Right kidney (tissue), 1 donor: ENCODE results near the gene UBE2F.
A peak's percentile ranks its signal among the peaks of the same experiment; 100 is the strongest.
"Not testable (repeated sequence)": the region's sequence is repeated elsewhere in the genome, so short reads cannot be mapped to it uniquely, and the experiment has no call there.

Experiments
- DNase-seq: peaks from one replicate; pipeline ENCODE4 v3.0.0-alpha.2; 2016

UBE2F gene

GRCh38 chr2:238046725-238047270 is 80.0 kb downstream of the UBE2F start:
- DNase-seq, result no peak

DNA sequence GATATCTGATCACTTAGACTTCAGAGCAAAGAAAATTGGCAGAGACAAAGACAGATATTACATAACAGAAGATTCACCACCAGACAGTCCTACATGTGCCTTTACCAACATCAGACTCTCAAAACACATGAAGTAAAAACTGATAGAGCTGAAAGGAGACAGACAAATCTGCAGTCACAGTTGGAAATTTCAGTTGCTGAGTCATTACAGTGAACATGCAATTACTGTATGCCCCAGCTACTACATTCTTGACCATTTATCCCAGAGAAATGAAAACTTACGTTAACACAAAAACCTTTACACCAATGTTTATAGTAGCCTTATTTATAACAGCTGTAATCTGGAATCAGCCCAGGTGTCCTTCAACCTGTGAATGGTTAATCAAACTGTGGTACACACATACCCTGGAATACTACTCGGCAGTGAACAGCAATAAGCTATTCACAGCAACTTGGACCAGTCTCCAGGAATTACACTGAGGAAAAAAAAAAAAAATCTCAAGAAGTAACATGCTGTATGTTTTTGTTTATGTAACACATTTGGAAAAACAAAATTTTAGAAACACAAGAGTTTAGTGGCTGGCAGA is 86.5 kb downstream of the UBE2F start:
- DNase-seq, result no peak

GRCh38 chr2:238055841-238056240 is 89.0 kb downstream of the UBE2F start:
- no peak for DNase-seq

DNA sequence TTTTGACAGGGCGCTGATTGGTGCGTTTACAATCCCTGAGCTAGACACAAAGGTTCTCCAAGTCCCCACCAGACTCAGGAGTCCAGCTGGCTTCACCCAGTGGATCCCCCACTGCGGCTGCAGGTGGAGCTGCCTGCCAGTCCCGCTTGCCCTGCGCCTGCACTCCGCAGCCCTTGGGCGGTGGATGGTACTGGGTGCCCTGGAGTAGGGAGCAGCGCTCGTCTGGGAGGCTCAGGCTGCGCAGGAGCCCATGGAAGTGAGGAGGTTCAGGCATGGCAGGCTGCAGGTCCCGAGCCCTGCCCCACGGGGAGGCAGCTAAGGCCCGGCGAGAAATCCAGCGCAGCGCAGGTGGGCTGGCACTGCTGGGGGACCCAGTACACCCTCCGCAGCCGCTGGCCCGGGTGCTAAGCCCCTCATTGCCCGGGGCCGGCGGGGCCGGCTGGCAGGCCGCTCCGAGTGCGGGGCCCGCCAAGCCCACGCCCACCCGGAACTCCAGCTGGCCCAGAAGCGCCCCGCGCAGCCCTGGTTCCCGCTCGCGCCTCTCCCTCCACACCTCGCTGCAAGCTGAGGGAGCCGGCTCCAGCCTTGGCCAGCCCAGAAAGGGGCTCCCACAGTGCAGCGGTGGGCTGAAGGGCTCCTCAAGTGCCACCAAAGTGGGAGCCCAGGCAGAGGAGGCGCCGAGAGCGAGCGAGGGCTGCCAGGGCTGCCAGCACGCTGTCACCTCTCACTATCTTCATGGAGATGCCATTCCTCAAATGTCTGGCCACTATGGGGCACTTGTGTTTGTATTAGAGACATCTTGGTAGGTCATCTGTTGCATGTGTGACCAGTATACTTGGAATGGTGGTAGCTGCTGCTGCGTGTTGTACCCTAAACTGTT is 91.1 kb downstream of the UBE2F start:
- not testable (repeated sequence) for DNase-seq

GRCh38 chr2:238059505-238059904 is 92.7 kb downstream of the UBE2F start:
- no peak for DNase-seq

GRCh38 chr2:238060096-238060541 is 93.3 kb downstream of the UBE2F start:
- no peak for DNase-seq

DNA sequence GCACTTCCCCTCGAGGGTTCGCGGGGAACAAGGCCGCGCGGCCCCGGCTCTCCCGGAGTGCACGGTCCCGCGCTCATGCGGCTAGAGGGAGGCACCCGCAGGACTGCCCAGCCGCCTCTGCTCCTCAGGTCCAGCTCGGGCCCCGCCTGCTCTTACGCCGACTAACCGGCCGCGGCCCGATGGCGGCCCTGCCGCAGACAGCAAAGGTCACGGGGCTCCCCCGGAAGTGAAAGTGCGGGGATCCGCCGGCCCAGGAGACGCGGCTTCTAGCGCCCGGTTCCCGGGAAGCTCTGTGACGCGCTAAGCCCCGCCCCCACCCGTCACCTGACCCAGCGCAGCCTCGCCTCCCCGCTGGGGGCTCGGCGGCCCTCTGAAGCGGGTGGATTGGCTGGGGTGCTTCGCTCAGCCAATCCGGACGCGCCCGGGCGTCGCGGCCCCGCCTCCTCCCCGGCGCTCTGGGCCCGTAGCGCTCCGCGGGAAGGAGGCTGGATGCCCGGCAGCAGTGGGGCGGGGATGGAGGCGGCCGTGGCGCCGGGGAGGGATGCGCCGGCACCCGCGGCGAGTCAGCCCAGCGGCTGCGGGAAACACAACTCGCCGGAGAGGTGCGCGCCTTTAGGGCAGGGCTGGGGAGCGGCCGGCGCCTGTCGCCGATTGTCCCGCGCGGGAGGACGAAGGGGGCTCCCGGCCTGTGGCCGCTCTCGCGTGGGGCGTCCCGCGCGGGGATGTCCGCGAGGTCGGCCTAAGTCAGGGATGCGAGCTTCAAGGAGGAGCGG is 93.9 kb downstream of the UBE2F start, which contains the start of gene SCLY:
TSS of gene SCLY (plus strand) at position 460 of the 773 bp plus-strand sequence. CDS start at position 514, 54 bp downstream.
- peak; percentile 97 for DNase-seq

DNA sequence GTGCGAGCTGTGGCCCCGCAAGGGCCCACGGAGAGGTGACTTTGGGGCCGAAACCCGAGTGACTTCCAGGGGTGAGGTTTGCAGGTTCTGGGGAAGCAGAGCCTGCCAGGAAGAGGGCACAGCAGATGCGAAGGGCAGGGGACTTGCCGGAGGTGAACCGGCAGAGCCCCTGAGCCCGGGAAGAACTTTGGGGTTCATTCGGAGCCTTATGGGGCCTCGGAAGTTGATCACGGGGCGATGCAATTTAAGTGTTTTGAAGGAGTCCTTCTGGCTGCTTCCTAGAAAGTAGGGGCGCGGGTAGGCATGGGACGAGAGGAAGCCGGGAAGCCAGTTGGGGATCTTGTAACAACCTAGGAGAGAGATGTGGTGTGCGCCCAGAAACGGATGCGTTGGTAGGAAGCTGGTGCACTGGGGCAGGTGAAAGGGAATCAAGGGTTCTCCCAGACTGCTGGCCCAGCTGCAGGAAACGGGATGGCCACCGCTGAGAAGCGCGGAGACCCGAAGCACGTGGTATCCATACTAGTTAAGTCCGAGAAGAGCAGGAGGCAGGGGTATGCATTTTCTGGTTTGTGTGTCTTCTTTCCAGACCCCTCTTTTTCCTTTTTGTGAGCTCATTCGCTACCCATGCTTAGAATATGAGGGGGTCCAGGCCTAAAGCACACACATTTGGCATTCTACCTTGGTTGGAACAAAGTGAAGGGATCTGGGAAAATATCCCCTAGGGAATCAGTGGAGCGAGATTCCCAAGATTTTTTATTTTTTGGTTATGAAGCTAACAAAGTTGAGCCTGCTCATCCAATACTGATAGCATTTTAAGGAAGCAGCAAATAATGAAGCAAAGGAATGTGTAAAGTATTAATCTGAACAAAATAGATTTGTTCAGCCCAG is 94.7 kb downstream of the UBE2F start:
- no peak for DNase-seq

DNA sequence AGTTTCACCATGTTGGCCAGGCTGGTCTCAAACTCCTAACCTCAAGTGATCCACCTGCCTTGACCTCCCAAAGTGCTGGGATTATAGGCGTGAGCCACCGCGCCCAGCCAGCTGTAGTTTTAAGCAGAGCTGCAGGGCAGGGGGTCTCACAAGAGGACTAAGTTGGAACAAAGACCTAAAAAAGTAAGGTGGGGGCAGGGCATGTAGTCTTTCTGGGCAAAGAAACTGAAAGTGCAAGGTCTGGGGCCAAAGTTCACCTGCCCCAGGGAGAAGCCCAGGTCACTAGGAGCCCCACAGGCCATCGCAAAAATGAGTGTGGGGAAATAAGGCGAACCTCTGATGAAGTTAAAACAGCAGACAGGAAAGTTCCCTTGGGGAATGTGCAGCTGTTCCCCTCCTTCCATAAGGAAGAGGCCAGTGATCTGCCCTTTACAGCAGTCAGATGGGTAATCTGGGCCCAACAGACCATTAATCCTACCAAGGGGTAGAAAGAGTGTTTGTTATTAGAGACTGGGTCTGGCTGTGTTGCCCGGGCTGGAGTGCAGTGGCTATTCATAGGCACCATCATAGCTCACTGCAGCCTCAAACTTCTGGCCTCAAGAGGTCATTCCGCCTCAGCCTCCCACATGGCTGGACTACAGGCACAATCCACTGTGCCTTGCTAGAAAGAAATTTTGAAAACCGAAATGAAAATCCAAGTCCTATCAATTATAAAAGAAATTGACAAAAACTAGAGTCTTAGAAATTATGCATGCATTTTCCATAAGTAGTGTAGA is 96.8 kb downstream of the UBE2F start:
- no peak for DNase-seq

GRCh38 chr2:238064376-238064775 is 97.6 kb downstream of the UBE2F start:
- DNase-seq, result peak; percentile 9

- no peak for DNase-seq
Measured at GRCh38 chr2:238065071-238065846, 98.4 kb downstream of the UBE2F start.

GRCh38 chr2:238066218-238066617 is 99.4 kb downstream of the UBE2F start:
- no peak for DNase-seq

GRCh38 chr2:238066718-238067117 is 99.9 kb downstream of the UBE2F start:
- not testable (repeated sequence) for DNase-seq

- DNase-seq, result no peak
Measured at GRCh38 chr2:238067939-238068338, 101.1 kb downstream of the UBE2F start.

- no peak for DNase-seq
Measured at GRCh38 chr2:238069021-238069709, 102.4 kb downstream of the UBE2F start.

GRCh38 chr2:238069877-238070276 is 103.1 kb downstream of the UBE2F start:
- DNase-seq, result no peak

GRCh38 chr2:238075397-238075796 is 108.6 kb downstream of the UBE2F start:
- no peak for DNase-seq

GRCh38 chr2:238077292-238077691 is 110.5 kb downstream of the UBE2F start:
- DNase-seq, result no peak

GRCh38 chr2:238079874-238080327 is 113.1 kb downstream of the UBE2F start:
- DNase-seq, result no peak
